Measurements from ENCODE around the gene ANKRD66. TPM values are rescaled to one million over a fixed set of nuclear protein-coding genes. Genes with fewer than 3 reads are reported as not detected.

Gene ANKRD66
- total RNA-seq, 1 experiment from 2014 or later = not detected

GRCh38 chr6:46784535-46784934, 37.8 kb downstream of the ANKRD66 start:
- Histone ChIP-seq H3K27me3 (ENCODE audit: insufficient read depth, low read length) (no peaks in the 10 kb centered on the region), H3K4me1 (ENCODE audit: insufficient read depth, low read length) (no peaks in the 10 kb centered on the region), H3K4ac (ENCODE audit: low read depth, low read length) (no peak overlapping the region), H3K14ac (ENCODE audit: insufficient read depth, low read length) (no peak overlapping the region), H3K18ac (ENCODE audit: insufficient read length, low read depth, low read length) (no peak overlapping the region), H2BK20ac (ENCODE audit: low read depth, low read length, poor library complexity, severe bottlenecking) (no peak overlapping the region), H4K5ac (ENCODE audit: insufficient read length, low read depth, low read length) (no peak overlapping the region), H3K9me3 (ENCODE audit: control insufficient read depth, low read depth, low read length) (no peaks in the 10 kb centered on the region), H4K91ac (ENCODE audit: insufficient read length, low read depth, low read length) (no peak overlapping the region), H2BK12ac (ENCODE audit: insufficient read length, low read depth, low read length) (no peak overlapping the region), H2BK120ac (ENCODE audit: low read depth, low read length, poor library complexity, severe bottlenecking) (no peak overlapping the region), H3K56ac (ENCODE audit: insufficient read length, low read depth, low read length) (no peak overlapping the region), H2BK5ac (ENCODE audit: insufficient read length, low read length) (no peak overlapping the region), H3K27ac (ENCODE audit: insufficient read length, low read depth, low read length) (no peak overlapping the region), H2AFZ (ENCODE audit: low read length) (no peak overlapping the region), H4K20me1 (ENCODE audit: control insufficient read depth, insufficient read depth, insufficient read length) (no peaks in the 10 kb centered on the region), H3K79me1 (ENCODE audit: insufficient read depth, low read depth, low read length, poor library complexity, severe bottlenecking) (no peaks in the 10 kb centered on the region), H3K9ac (ENCODE audit: extremely low read depth, insufficient read length, low read length) (no peak overlapping the region), H2BK15ac (ENCODE audit: low read depth, low read length) (no peak overlapping the region), H3T11ph (ENCODE audit: low read length) (no peak overlapping the region), H3K79me2 (ENCODE audit: insufficient read depth, low read length) (no peaks in the 10 kb centered on the region), H3K4me2 (ENCODE audit: insufficient read depth, insufficient read length, low read length) (no peak overlapping the region), H4K8ac (replicated peaks; ENCODE audit: insufficient read length, low read depth, low read length) (no peak overlapping the region), H3K23ac (ENCODE audit: insufficient read length, low read depth, low read length) (no peak overlapping the region), H2AK5ac (ENCODE audit: insufficient read length, low read length) (no peak overlapping the region), H3K23me2 (ENCODE audit: insufficient read length, low read depth, low read length, poor library complexity, severe bottlenecking) (no peaks in the 10 kb centered on the region)
- DNase-seq = no peak
- Mint-ChIP-seq H3K4me1 (no peaks in the 10 kb centered on the region), H3K27ac (no peak overlapping the region), H3K9me3 (no peaks in the 10 kb centered on the region), H3K36me3 (ENCODE audit: insufficient read depth in 1 of 3, low read depth in 3 of 3) (no peaks in the 10 kb centered on the region), H3K27me3 (ENCODE audit: low read depth) (peaks cover 2% of the 10 kb centered on the region), H3K4me3 (no peak overlapping the region)
- TF ChIP-seq CTCF (conservative IDR thresholded peaks at IDR 0.05) = no peak
- no CpG with 5 or more reads among the region's 1 CpG for WGBS (ENCODE audit: extremely low coverage, insufficient read length, low lambda C conversion rate)
